Nephron progenitor cell (in vitro differentiated cells): ENCODE results near the gene DOCK3.

Experiments
- DNase-seq: peaks from one replicate; pipeline ENCODE4 v3.0.0; 2021
- H3K27ac Mint-ChIP-seq: 2 replicates; pipeline ENCODE4 v1.8.0; 2021; ENCODE audit warnings: mild to moderate bottlenecking, moderate library complexity, mixed read lengths
- H3K27me3 Mint-ChIP-seq: 2 replicates; pipeline ENCODE4 v1.8.0; 2021; ENCODE audit warnings: mild to moderate bottlenecking, low read depth, mixed read lengths; ENCODE audit not compliant: poor library complexity
- H3K36me3 Mint-ChIP-seq: 2 replicates; pipeline ENCODE4 v1.8.0; 2021; ENCODE audit warnings: low read depth, mixed read lengths
- H3K4me1 Mint-ChIP-seq: 2 replicates; pipeline ENCODE4 v1.8.0; 2021; ENCODE audit warnings: mixed read lengths
- H3K4me3 Mint-ChIP-seq: 2 replicates; pipeline ENCODE4 v1.8.0; 2021; ENCODE audit warnings: mild to moderate bottlenecking, moderate library complexity, mixed read lengths
- H3K9me3 Mint-ChIP-seq: 2 replicates; pipeline ENCODE4 v1.8.0; 2021; ENCODE audit warnings: mild to moderate bottlenecking, moderate library complexity, mixed read lengths
- CTCF ChIP-seq: fragments of 200-600 bp; sonication (generic); IDR thresholded peaks from 2 replicates; pipeline ENCODE4 v1.5.0; 2021; ENCODE audit warnings: antibody characterized with exemption

Gene DOCK3

GRCh38 chr3:50986726-50987125 is 312.0 kb downstream of the DOCK3 start:
- Mint-ChIP-seq H3K36me3 (peaks cover 6% of the 10 kb centered on the region), H3K4me1 (no peaks in the 10 kb centered on the region), H3K4me3 (no peak overlapping the region), H3K27me3 (peaks cover 3% of the 10 kb centered on the region), H3K9me3 (peaks cover 23% of the 10 kb centered on the region), H3K27ac (no peak overlapping the region)
- DNase-seq = no peak
- no peak for TF ChIP-seq CTCF

GRCh38 chr3:50994537-50994936 is 319.8 kb downstream of the DOCK3 start:
- no peak for DNase-seq
- H3K27me3 Mint-ChIP-seq = peaks cover 3% of the 10 kb centered on the region
- no peaks in the 10 kb centered on the region for H3K4me1 Mint-ChIP-seq
- TF ChIP-seq CTCF = no peak
- no peak overlapping the region for H3K27ac Mint-ChIP-seq
- H3K9me3 Mint-ChIP-seq = peaks cover 34% of the 10 kb centered on the region
- H3K36me3 Mint-ChIP-seq = peaks cover 6% of the 10 kb centered on the region
- H3K4me3 Mint-ChIP-seq = no peak overlapping the region

GRCh38 chr3:50995085-50995824 is 320.5 kb downstream of the DOCK3 start:
- Mint-ChIP-seq H3K9me3 (peaks cover 27% of the 10 kb centered on the region), H3K27me3 (peaks cover 3% of the 10 kb centered on the region), H3K27ac (no peak overlapping the region), H3K36me3 (peaks cover 6% of the 10 kb centered on the region), H3K4me1 (no peaks in the 10 kb centered on the region), H3K4me3 (no peak overlapping the region)
- no peak for DNase-seq
- TF ChIP-seq CTCF = no peak

- no peaks in the 10 kb centered on the region for H3K4me1 Mint-ChIP-seq
- no peaks in the 10 kb centered on the region for H3K36me3 Mint-ChIP-seq
- DNase-seq = no peak
- no peak overlapping the region for H3K4me3 Mint-ChIP-seq
- peaks cover 3% of the 10 kb centered on the region for H3K9me3 Mint-ChIP-seq
- no peak overlapping the region for H3K27ac Mint-ChIP-seq
- TF ChIP-seq CTCF = no peak
- H3K27me3 Mint-ChIP-seq = peaks cover 8% of the 10 kb centered on the region
Measured at GRCh38 chr3:51002495-51002894, 327.8 kb downstream of the DOCK3 start.

GRCh38 chr3:51004235-51004634 is 329.5 kb downstream of the DOCK3 start:
- Mint-ChIP-seq H3K4me3 (no peak overlapping the region), H3K4me1 (no peaks in the 10 kb centered on the region), H3K36me3 (no peaks in the 10 kb centered on the region), H3K9me3 (peaks cover 18% of the 10 kb centered on the region), H3K27ac (no peak overlapping the region), H3K27me3 (peaks cover 8% of the 10 kb centered on the region)
- no peak for TF ChIP-seq CTCF
- DNase-seq = no peak

GRCh38 chr3:51024121-51024520 is 349.4 kb downstream of the DOCK3 start:
- no peaks in the 10 kb centered on the region for H3K27me3 Mint-ChIP-seq
- H3K27ac Mint-ChIP-seq = no peak overlapping the region
- peaks cover 35% of the 10 kb centered on the region for H3K9me3 Mint-ChIP-seq
- no peak for TF ChIP-seq CTCF
- H3K4me3 Mint-ChIP-seq = no peak overlapping the region
- no peak for DNase-seq
- H3K36me3 Mint-ChIP-seq = no peaks in the 10 kb centered on the region
- peaks cover 13% of the 10 kb centered on the region for H3K4me1 Mint-ChIP-seq
